ENCODE measurements around the gene LAMB4. TPM values are rescaled to one million over a fixed set of nuclear protein-coding genes. Genes with fewer than 3 reads are reported as not detected.

LAMB4 gene
- total RNA-seq, 4 donors from 2014 or later, result 0.04 to 0.33 TPM; not detected in 2

DNA sequence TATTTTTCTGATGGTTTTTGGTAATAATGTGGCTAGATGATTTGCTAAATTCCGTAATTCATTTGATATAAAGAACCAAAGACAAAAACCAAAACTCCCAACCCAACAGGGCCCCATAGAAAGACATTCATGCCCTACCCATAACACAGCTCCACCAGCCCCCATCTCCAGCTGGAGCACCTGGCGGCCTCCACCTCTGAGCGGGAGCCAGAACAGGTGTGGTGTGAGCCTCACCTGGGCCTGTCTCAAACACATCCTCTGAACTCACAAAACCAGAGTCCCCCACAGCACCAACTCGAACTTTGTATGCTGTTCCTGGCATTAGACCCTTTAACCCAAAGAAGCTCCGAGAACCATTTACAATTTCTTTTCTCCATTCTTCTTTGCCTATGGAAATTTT, 36.5 kb upstream of the LAMB4 start:
- intact Hi-C loops (cut with DNase I; ENCODE audit: low total_unique reads) (no loop called here), in situ Hi-C loops (cut with MboI; ENCODE audit: low sequenced_read_pairs in 4 of 4) (loop anchor here in 1 of 4 donors (25.0 kb wide), 1 partner anchor 304 kb away; no protein-coding TSS in a partner anchor)
- Histone ChIP-seq H3K36me3 (no peaks in the 10 kb centered on the region), H3K27ac (no peak overlapping the region), H3K9me3 (no peaks in the 10 kb centered on the region), H3K4me1 (no peaks in the 10 kb centered on the region), H3K27me3 (no peaks in the 10 kb centered on the region), H3K4me3 (no peak overlapping the region)
- TF ChIP-seq POLR2A (IDR thresholded peaks at IDR 0.05), result no peak
- TF ChIP-seq, protein P1, sequence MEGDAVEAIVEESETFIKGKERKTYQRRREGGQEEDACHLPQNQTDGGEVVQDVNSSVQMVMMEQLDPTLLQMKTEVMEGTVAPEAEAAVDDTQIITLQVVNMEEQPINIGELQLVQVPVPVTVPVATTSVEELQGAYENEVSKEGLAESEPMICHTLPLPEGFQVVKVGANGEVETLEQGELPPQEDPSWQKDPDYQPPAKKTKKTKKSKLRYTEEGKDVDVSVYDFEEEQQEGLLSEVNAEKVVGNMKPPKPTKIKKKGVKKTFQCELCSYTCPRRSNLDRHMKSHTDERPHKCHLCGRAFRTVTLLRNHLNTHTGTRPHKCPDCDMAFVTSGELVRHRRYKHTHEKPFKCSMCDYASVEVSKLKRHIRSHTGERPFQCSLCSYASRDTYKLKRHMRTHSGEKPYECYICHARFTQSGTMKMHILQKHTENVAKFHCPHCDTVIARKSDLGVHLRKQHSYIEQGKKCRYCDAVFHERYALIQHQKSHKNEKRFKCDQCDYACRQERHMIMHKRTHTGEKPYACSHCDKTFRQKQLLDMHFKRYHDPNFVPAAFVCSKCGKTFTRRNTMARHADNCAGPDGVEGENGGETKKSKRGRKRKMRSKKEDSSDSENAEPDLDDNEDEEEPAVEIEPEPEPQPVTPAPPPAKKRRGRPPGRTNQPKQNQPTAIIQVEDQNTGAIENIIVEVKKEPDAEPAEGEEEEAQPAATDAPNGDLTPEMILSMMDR (IDR thresholded peaks at IDR 0.05 in 4 of 5, conservative IDR thresholded peaks at IDR 0.05 in 1 of 5), result no peak
- ATAC-seq, result no peak
- DNase-seq, result no peak

DNA sequence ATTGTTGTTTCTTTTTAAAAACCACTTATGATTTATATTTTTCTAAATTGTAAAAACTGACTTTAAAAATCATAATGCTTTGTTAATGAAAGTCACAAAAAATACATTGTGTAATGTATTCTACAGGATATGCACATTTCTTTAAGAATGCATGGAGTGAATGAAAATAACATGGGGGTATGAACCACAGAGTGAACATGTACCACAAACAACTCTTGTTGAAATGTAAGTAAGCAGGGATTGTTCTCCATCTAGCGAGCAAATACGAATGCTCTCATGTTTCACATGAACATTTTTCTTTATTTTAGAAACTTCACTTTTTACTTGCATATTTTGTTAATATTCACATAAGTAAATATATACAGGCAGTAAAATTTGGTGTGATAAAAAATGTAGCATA, 35.6 kb upstream of the LAMB4 start:
- Histone ChIP-seq H3K9me3 (no peaks in the 10 kb centered on the region), H3K4me3 (no peak overlapping the region), H3K4me1 (no peaks in the 10 kb centered on the region), H3K27me3 (no peaks in the 10 kb centered on the region), H3K36me3 (no peaks in the 10 kb centered on the region), H3K27ac (no peak overlapping the region)
- in situ Hi-C loops (cut with MboI; ENCODE audit: low sequenced_read_pairs in 4 of 4) (loop anchor here in 1 of 4 donors (25.0 kb wide), 1 partner anchor 303 kb away; no protein-coding TSS in a partner anchor), intact Hi-C loops (cut with DNase I; ENCODE audit: low total_unique reads) (no loop called here)
- ATAC-seq, result no peak
- no peak for DNase-seq
- TF ChIP-seq, protein P1 (IDR thresholded peaks at IDR 0.05 in 4 of 5, conservative IDR thresholded peaks at IDR 0.05 in 1 of 5), result no peak
- no peak for TF ChIP-seq POLR2A (IDR thresholded peaks at IDR 0.05)

DNA sequence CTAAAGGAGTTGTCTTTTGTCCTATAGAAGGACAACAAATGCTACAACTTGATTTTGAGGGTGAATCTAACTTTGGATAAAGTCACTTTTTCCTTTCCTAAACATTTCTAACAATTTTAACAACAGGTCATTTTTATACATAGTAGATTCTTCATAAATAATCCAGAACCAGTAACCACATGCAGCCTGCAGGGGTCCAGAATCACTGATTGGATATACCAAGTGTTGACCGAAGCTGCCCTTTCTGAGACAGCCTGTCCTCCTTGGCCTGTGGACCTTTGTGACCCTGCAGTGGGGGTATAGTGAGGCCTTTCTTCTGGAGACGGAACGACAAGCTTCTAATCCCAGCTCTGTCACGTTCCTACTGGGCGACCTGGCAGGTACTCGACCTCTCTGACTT, 34.8 kb upstream of the LAMB4 start:
- in situ Hi-C loops (cut with MboI; ENCODE audit: low sequenced_read_pairs in 4 of 4) (loop anchor here in 1 of 4 donors (25.0 kb wide), 1 partner anchor 303 kb away; no protein-coding TSS in a partner anchor), intact Hi-C loops (cut with DNase I; ENCODE audit: low total_unique reads) (no loop called here)
- DNase-seq, result no peak
- TF ChIP-seq POLR2A (IDR thresholded peaks at IDR 0.05), result no peak
- TF ChIP-seq, protein P1 (IDR thresholded peaks at IDR 0.05 in 4 of 5, conservative IDR thresholded peaks at IDR 0.05 in 1 of 5), result no peak
- Histone ChIP-seq H3K36me3 (no peaks in the 10 kb centered on the region), H3K27me3 (no peaks in the 10 kb centered on the region), H3K9me3 (no peaks in the 10 kb centered on the region), H3K4me1 (no peaks in the 10 kb centered on the region), H3K4me3 (no peak overlapping the region), H3K27ac (no peak overlapping the region)
- no peak for ATAC-seq

DNA sequence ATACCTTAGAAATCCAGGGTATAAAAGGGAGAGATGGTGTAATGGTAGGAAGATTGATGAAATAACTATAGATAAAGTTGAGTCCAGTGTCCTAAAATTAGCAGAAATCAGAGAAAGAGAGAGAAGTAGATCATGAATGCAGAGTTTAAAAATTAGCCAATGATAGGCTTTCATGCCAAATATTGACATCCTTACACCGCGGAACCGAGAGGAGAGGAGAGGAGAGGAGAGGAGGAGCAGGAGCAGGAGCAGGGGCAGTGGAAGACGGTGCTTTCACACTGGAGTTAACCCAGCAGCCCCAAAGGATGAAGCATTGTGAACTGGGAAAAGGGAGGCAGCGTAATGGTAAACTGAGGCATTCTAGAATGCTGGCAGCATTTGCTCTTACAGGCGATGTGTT, 34.2 kb upstream of the LAMB4 start:
- H3K4me3 ChIP-seq, result no peak overlapping the region
- TF ChIP-seq, protein P1 (IDR thresholded peaks at IDR 0.05 in 4 of 5, conservative IDR thresholded peaks at IDR 0.05 in 1 of 5), result no peak
- no peak for TF ChIP-seq POLR2A (IDR thresholded peaks at IDR 0.05)
- no peaks in the 10 kb centered on the region for H3K9me3 ChIP-seq
- H3K27ac ChIP-seq, result no peak overlapping the region
- DNase-seq, result no peak
- in situ Hi-C loops (cut with MboI; ENCODE audit: low sequenced_read_pairs in 4 of 4) (loop anchor here in 1 of 4 donors (25.0 kb wide), 1 partner anchor 302 kb away; no protein-coding TSS in a partner anchor), intact Hi-C loops (cut with DNase I; ENCODE audit: low total_unique reads) (no loop called here)
- no peaks in the 10 kb centered on the region for H3K27me3 ChIP-seq
- no peaks in the 10 kb centered on the region for H3K36me3 ChIP-seq
- no peaks in the 10 kb centered on the region for H3K4me1 ChIP-seq
- no peak for ATAC-seq

DNA sequence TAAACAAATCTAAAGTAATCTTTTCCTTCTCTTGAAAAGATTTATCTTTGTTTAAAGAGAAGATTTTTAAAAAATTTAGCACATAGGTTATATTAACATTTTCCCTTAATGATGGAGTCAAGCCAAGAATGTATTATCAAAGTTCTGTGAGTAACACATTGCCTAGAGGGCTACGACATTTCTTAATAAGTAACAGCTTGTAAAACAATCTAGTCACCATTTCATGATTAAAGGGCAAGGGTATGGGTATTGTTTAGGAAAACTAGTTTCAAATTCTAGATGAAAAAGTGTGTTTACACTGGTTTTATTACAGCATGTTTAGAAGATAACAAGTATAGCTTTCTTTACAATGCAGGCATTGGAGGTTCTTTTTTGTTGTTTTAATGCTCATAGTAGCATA, 28.6 kb upstream of the LAMB4 start:
- TF ChIP-seq, protein P1 (IDR thresholded peaks at IDR 0.05 in 4 of 5, conservative IDR thresholded peaks at IDR 0.05 in 1 of 5), result no peak
- TF ChIP-seq POLR2A (IDR thresholded peaks at IDR 0.05), result no peak
- Histone ChIP-seq H3K4me3 (no peak overlapping the region), H3K36me3 (no peaks in the 10 kb centered on the region), H3K4me1 (no peaks in the 10 kb centered on the region), H3K27ac (no peak overlapping the region), H3K27me3 (no peaks in the 10 kb centered on the region), H3K9me3 (no peaks in the 10 kb centered on the region)
- intact Hi-C loops (cut with DNase I; ENCODE audit: low total_unique reads), result no loop called here
- in situ Hi-C loops (cut with MboI; ENCODE audit: low sequenced_read_pairs in 4 of 4), result loop anchor here in 1 of 4 donors (25.0 kb wide), 1 partner anchor 296 kb away; no protein-coding TSS in a partner anchor
- ATAC-seq, result no peak
- DNase-seq, result no peak
